Loucy (cell line): ENCODE measurements around the gene C21orf58.

Experiments
- H2AFZ ChIP-seq: fragments of 200-600 bp; sonication (generic); 2 replicates; pipeline ENCODE4 v1.6.0; 2016; ENCODE audit warnings: antibody characterized with exemption, mild to moderate bottlenecking, low read length, moderate library complexity
- H3F3A ChIP-seq: fragments of 200-600 bp; 2 replicates; pipeline ENCODE4 v1.6.0; 2016; ENCODE audit warnings: antibody characterized with exemption, low read depth, mild to moderate bottlenecking
- H3K27me3 ChIP-seq: fragments of 200-600 bp; sonication (generic); 2 replicates; pipeline ENCODE4 v1.6.1; 2014; ENCODE audit warnings: low read length, mild to moderate bottlenecking; ENCODE audit not compliant: insufficient read depth, poor library complexity, severe bottlenecking
- H3K36me3 ChIP-seq: fragments of 200-600 bp; sonication (generic); 2 replicates; pipeline ENCODE4 v1.6.1; 2016; ENCODE audit warnings: low read length; ENCODE audit not compliant: insufficient read depth
- H3K4me1 ChIP-seq: fragments of 200-600 bp; sonication (generic); 2 replicates; pipeline ENCODE4 v1.5.1; 2014; ENCODE audit warnings: low read length, mild to moderate bottlenecking; ENCODE audit not compliant: insufficient read depth, poor library complexity, severe bottlenecking
- H3K4me2 ChIP-seq: fragments of 200-600 bp; sonication (generic); 2 replicates; pipeline ENCODE4 v1.6.0; 2014; ENCODE audit warnings: antibody characterized with exemption, low read length, low read depth, mild to moderate bottlenecking; ENCODE audit not compliant: poor library complexity, severe bottlenecking
- H3K4me3 ChIP-seq: fragments of 200-600 bp; sonication (generic); 2 replicates; pipeline ENCODE4 v1.5.1; 2014; ENCODE audit warnings: low read length, mild to moderate bottlenecking, mixed read lengths; ENCODE audit not compliant: poor library complexity, severe bottlenecking
- H3K79me2 ChIP-seq: fragments of 200-600 bp; sonication (generic); 2 replicates; pipeline ENCODE4 v1.6.1; 2014; ENCODE audit warnings: low read length; ENCODE audit not compliant: insufficient read depth
- H3K9ac ChIP-seq: fragments of 200-600 bp; sonication (generic); 2 replicates; pipeline ENCODE4 v1.6.0; 2014; ENCODE audit warnings: mild to moderate bottlenecking, low read depth, low read length, moderate library complexity; ENCODE audit not compliant: poor library complexity, severe bottlenecking
- H3K9me2 ChIP-seq: fragments of 200-600 bp; sonication (generic); replicated peaks from 2 replicates; pipeline ENCODE4 v1.6.1; 2016; ENCODE audit warnings: low read depth, low read length, mixed read lengths
- H3K9me3 ChIP-seq: fragments of 200-600 bp; sonication (generic); 2 replicates; pipeline ENCODE4 v1.6.1; 2014; ENCODE audit warnings: mild to moderate bottlenecking, antibody characterized with exemption, low read length, low read depth; ENCODE audit not compliant: insufficient read depth
- H4K20me1 ChIP-seq: fragments of 200-600 bp; sonication (generic); 2 replicates; pipeline ENCODE4 v1.6.0; 2014; ENCODE audit warnings: antibody characterized with exemption, low read length, mild to moderate bottlenecking; ENCODE audit not compliant: insufficient read depth, poor library complexity, severe bottlenecking
- CTCF ChIP-seq: fragments of 200-600 bp; sonication (generic); conservative IDR thresholded peaks from 2 replicates; pipeline ENCODE4 v1.5.1; 2014; ENCODE audit warnings: mild to moderate bottlenecking, antibody characterized with exemption, low read length
- EZH2phosphoT487 ChIP-seq: fragments of 200-600 bp; IDR thresholded peaks from 2 replicates; pipeline ENCODE4 v1.6.1; 2018; ENCODE audit warnings: antibody characterized with exemption, mild to moderate bottlenecking, moderate library complexity, borderline replicate concordance

The C21orf58 gene

GRCh38 chr21:46324390-46325072 lies 861 bp upstream of the C21orf58 start:
- H3K4me1 ChIP-seq = peaks cover 50% of the 10 kb centered on the region
- H3K79me2 ChIP-seq = peaks cover 81% of the 10 kb centered on the region
- H3K9ac ChIP-seq = peak overlapping the region; percentile 100
- H3F3A ChIP-seq = peaks cover 16% of the 10 kb centered on the region
- H4K20me1 ChIP-seq = peaks cover 38% of the 10 kb centered on the region
- peak overlapping the region; percentile 78 for H2AFZ ChIP-seq
- peaks cover 8% of the 10 kb centered on the region; the same call in 1 of the 2 replicates for H3K36me3 ChIP-seq
- H3K9me2 ChIP-seq = no peaks in the 10 kb centered on the region
- H3K4me2 ChIP-seq = peak overlapping the region; percentile 95
- TF ChIP-seq CTCF = no peak
- no peaks in the 10 kb centered on the region for H3K9me3 ChIP-seq
- H3K27me3 ChIP-seq = peaks cover 17% of the 10 kb centered on the region
- peak overlapping the region; percentile 99 for H3K4me3 ChIP-seq

GRCh38 chr21:46323227-46323709 lies 402 bp downstream of the C21orf58 start:
- no peaks in the 10 kb centered on the region for H3K9me2 ChIP-seq
- no peaks in the 10 kb centered on the region; the same call in 1 of the 2 replicates for H3K36me3 ChIP-seq
- peaks cover 81% of the 10 kb centered on the region for H3K79me2 ChIP-seq
- peaks cover 17% of the 10 kb centered on the region for H3K27me3 ChIP-seq
- TF ChIP-seq EZH2phosphoT487 (no peak), CTCF (no peak)
- H4K20me1 ChIP-seq = peaks cover 38% of the 10 kb centered on the region
- H3K9me3 ChIP-seq = no peaks in the 10 kb centered on the region
- H2AFZ ChIP-seq = no peak overlapping the region
- peak overlapping the region; percentile 100 for H3K9ac ChIP-seq
- peaks cover 16% of the 10 kb centered on the region for H3F3A ChIP-seq
- H3K4me1 ChIP-seq = peaks cover 51% of the 10 kb centered on the region
- peak overlapping the region; percentile 99 for H3K4me2 ChIP-seq
- H3K4me3 ChIP-seq = peak overlapping the region; percentile 99

- Histone ChIP-seq H3K9me3 (no peaks in the 10 kb centered on the region), H4K20me1 (peaks cover 38% of the 10 kb centered on the region), H3K36me3 (no peaks in the 10 kb centered on the region; the same call in 1 of the 2 replicates), H3K4me1 (peaks cover 50% of the 10 kb centered on the region), H3K9me2 (no peaks in the 10 kb centered on the region), H3K9ac (peak overlapping the region; percentile 100), H3K27me3 (peaks cover 17% of the 10 kb centered on the region), H3K4me2 (peak overlapping the region; percentile 99), H2AFZ (no peak overlapping the region), H3K4me3 (peak overlapping the region; percentile 99), H3F3A (peaks cover 16% of the 10 kb centered on the region), H3K79me2 (peaks cover 79% of the 10 kb centered on the region)
- TF ChIP-seq EZH2phosphoT487 = no peak
- no peak for TF ChIP-seq CTCF
Measured at GRCh38 chr21:46322351-46323226, 1.1 kb downstream of the C21orf58 start.
